HEK293T (cell line): ENCODE results near the gene EYS.

ENCODE experiments used
- CTCF ChIA-PET: fragments of 350-600 bp; formaldehyde crosslinking; extraction: SDS; loops from one replicate; lab custom pipeline; 2021; ENCODE audit warnings: antibody characterized with exemption, inconsistent platforms; lab: Yijun Ruan, JAX
- POLR2A ChIA-PET: fragments of 350-600 bp; formaldehyde crosslinking; extraction: SDS; loops from one replicate; lab custom pipeline; 2020; ENCODE audit warnings: antibody characterized with exemption, inconsistent platforms; lab: Yijun Ruan, JAX
- DNase-seq: peaks from one replicate; pipeline ENCODE4 v3.0.0; 2012; ENCODE audit warnings: mixed read lengths; ENCODE audit errors: extremely low spot score
- ARNT ChIP-seq: fragments of 450-650 bp; IDR thresholded peaks from 2 replicates; pipeline ENCODE4 v1.6.1; 2017; ENCODE audit warnings: mild to moderate bottlenecking
- BHLHE40 ChIP-seq: fragments of 450-650 bp; IDR thresholded peaks from 2 replicates; pipeline ENCODE4 v1.6.1; 2016; ENCODE audit warnings: mild to moderate bottlenecking, moderate library complexity, borderline replicate concordance
- CTBP1 ChIP-seq: fragments of 450-650 bp; IDR thresholded peaks from 2 replicates; pipeline ENCODE4 v1.6.1; 2016; ENCODE audit warnings: borderline replicate concordance
- ELF4 ChIP-seq: fragments of 450-650 bp; IDR thresholded peaks from 2 replicates; pipeline ENCODE4 v1.6.1; 2017; ENCODE audit warnings: antibody characterized with exemption
- FOXA1 ChIP-seq: fragments of 450-650 bp; IDR thresholded peaks from 2 replicates; pipeline ENCODE4 v1.6.1; 2016; ENCODE audit warnings: mild to moderate bottlenecking
- FOXK2 ChIP-seq: fragments of 450-650 bp; IDR thresholded peaks from 2 replicates; pipeline ENCODE4 v1.6.1; 2016; ENCODE audit warnings: mild to moderate bottlenecking
- FOXM1 ChIP-seq: fragments of 450-650 bp; IDR thresholded peaks from 2 replicates; pipeline ENCODE4 v1.6.1; 2017; ENCODE audit warnings: mild to moderate bottlenecking, borderline replicate concordance
- HDGF ChIP-seq: fragments of 450-650 bp; IDR thresholded peaks from 2 replicates; pipeline ENCODE4 v1.6.1; 2017; ENCODE audit warnings: antibody characterized with exemption, borderline replicate concordance
- L3MBTL2 ChIP-seq: fragments of 450-650 bp; conservative IDR thresholded peaks from 2 replicates; pipeline ENCODE4 v1.6.1; 2016; ENCODE audit warnings: mild to moderate bottlenecking
- LEF1 ChIP-seq: fragments of 450-650 bp; IDR thresholded peaks from 2 replicates; pipeline ENCODE4 v1.6.1; 2017; ENCODE audit warnings: mild to moderate bottlenecking, borderline replicate concordance
- NFRKB ChIP-seq: fragments of 450-650 bp; IDR thresholded peaks from 2 replicates; pipeline ENCODE4 v1.6.1; 2016; ENCODE audit warnings: mild to moderate bottlenecking, moderate library complexity
- PKNOX1 ChIP-seq: fragments of 450-650 bp; IDR thresholded peaks from 2 replicates; pipeline ENCODE4 v1.6.1; 2016
- SP1 ChIP-seq: fragments of 450-650 bp; IDR thresholded peaks from 2 replicates; pipeline ENCODE4 v1.6.1; 2017
- SUZ12 ChIP-seq: fragments of 450-650 bp; IDR thresholded peaks from 2 replicates; pipeline ENCODE4 v1.6.1; 2016; ENCODE audit warnings: mild to moderate bottlenecking
- TARDBP ChIP-seq: fragments of 450-650 bp; IDR thresholded peaks from 2 replicates; pipeline ENCODE4 v1.6.1; 2016
- ZNF384 ChIP-seq: fragments of 450-650 bp; IDR thresholded peaks from 2 replicates; pipeline ENCODE4 v1.6.1; 2016

The EYS gene

DNA sequence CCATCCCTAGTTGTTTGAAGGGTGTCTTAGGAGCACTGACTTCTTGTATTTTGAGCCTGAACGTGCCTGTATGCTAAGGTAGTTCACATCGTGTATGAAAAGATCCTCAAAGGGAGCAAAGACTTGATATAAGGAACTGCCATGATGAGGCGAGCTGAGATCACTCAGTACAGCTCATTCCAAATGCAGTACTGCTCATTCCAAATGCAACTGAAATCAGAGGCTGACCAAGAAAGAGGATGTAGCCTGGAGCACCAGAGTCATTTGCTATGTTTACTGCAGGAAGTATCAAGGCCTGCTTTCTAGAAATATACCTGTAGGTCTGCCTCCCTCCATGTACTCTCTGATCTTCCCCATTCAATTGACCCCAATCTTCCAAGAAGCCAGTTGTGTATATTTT lies 832.2 kb downstream of the EYS start:
- POLR2A ChIA-PET: no interaction called here
- CTCF ChIA-PET: no interaction called here
- no peak for DNase-seq
- no peak for TF ChIP-seq PKNOX1
- no peak for TF ChIP-seq FOXA1
- TF ChIP-seq L3MBTL2: no peak
- TF ChIP-seq CTBP1: no peak
- TF ChIP-seq HDGF: no peak
- no peak for TF ChIP-seq FOXM1
- TF ChIP-seq SP1: no peak
- no peak for TF ChIP-seq SUZ12
- no peak for TF ChIP-seq LEF1
- no peak for TF ChIP-seq ARNT

DNA sequence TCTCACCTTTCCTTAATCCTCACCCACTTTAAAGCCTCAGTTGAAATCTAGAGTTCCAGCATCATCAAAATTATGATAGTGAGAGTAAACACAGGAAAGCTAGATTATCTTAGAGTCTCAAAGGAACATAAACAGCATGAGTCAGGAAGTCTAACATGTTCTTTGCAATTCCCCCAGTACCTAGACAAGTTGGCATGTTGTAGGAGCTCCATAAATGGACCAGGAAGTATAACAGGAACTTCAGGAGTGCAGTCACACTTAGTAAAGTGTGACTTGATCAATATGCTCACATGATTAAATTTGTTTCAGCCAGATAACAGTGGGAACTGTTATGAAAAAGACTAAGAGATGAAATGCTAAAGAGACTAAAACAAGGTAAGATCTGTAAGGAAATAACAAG lies 834.4 kb downstream of the EYS start:
- CTCF ChIA-PET: no interaction called here

GRCh38 chr6:64861039-64861651 lies 845.9 kb downstream of the EYS start:
- no peak for DNase-seq
- TF ChIP-seq CTBP1 (no peak), FOXA1 (no peak), HDGF (no peak), NFRKB (no peak), SUZ12 (no peak)
- ChIA-PET CTCF (interaction anchor here (0.5 kb wide), 1 partner anchor 110 kb away, joined by 5 read pairs; no protein-coding TSS in a partner anchor), POLR2A (no interaction called here)

More for the DNA sequence above, 834.4 kb downstream of the EYS start:
- no peak for DNase-seq
- TF ChIP-seq L3MBTL2 (no peak), NFRKB (no peak), ARNT (no peak), FOXK2 (no peak), FOXA1 (no peak), BHLHE40 (no peak), HDGF (no peak), ELF4 (no peak), LEF1 (no peak), TARDBP (no peak), FOXM1 (no peak), CTBP1 (no peak), ZNF384 (no peak)
- POLR2A ChIA-PET: no interaction called here

DNA sequence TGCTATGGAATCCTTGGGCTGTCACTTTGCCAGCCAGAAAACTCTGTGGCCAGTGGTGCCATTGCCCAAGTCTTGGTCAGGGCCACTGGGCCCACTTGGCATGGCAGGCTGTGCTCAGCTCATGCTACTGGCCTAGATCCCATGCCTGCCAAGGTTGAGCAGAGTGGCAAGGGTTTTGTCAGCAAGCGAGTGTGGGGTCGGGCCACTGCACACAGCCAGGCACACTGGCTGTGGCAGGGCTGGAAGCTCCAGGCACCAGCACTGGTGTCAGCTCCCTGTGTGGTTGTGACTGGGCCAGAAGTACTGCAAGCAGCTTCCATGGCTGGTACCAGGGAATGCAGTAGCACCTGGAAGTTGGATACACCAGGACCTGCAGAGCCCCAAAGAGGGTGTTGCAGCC lies 846.8 kb downstream of the EYS start:
- TF ChIP-seq FOXK2: no peak
- TF ChIP-seq FOXA1: no peak
- no peak for TF ChIP-seq SUZ12
- TF ChIP-seq BHLHE40: no peak
- no peak for TF ChIP-seq FOXM1
- no peak for TF ChIP-seq SP1
- TF ChIP-seq ARNT: no peak
- no peak for TF ChIP-seq LEF1
- TF ChIP-seq ELF4: no peak
- TF ChIP-seq NFRKB: no peak
- no peak for DNase-seq
- CTCF ChIA-PET: no interaction called here
- POLR2A ChIA-PET: no interaction called here

- ChIA-PET CTCF (no interaction called here), POLR2A (no interaction called here)
- TF ChIP-seq L3MBTL2 (no peak), FOXK2 (no peak), CTBP1 (no peak), TARDBP (no peak), NFRKB (no peak), ARNT (no peak), PKNOX1 (no peak), FOXA1 (no peak)
These were observed 856.9 kb downstream of the EYS start for GRCh38 chr6:64850121-64850520.

GRCh38 chr6:64848467-64848866 lies 858.6 kb downstream of the EYS start:
- ChIA-PET POLR2A (no interaction called here), CTCF (no interaction called here)
- no peak for TF ChIP-seq FOXK2
- no peak for TF ChIP-seq LEF1
- TF ChIP-seq NFRKB: no peak
- TF ChIP-seq ARNT: no peak
- TF ChIP-seq SUZ12: no peak
- no peak for TF ChIP-seq L3MBTL2
- no peak for TF ChIP-seq CTBP1
- no peak for TF ChIP-seq HDGF
- TF ChIP-seq PKNOX1: no peak
- no peak for TF ChIP-seq FOXA1
- no peak for TF ChIP-seq FOXM1
- no peak for TF ChIP-seq TARDBP
- TF ChIP-seq SP1: no peak
- no peak for TF ChIP-seq BHLHE40
- no peak for TF ChIP-seq ZNF384
- no peak for TF ChIP-seq ELF4
- no peak for DNase-seq

More at GRCh38 chr6:64850121-64850520, 856.9 kb downstream of the EYS start:
- DNase-seq: no peak

DNA sequence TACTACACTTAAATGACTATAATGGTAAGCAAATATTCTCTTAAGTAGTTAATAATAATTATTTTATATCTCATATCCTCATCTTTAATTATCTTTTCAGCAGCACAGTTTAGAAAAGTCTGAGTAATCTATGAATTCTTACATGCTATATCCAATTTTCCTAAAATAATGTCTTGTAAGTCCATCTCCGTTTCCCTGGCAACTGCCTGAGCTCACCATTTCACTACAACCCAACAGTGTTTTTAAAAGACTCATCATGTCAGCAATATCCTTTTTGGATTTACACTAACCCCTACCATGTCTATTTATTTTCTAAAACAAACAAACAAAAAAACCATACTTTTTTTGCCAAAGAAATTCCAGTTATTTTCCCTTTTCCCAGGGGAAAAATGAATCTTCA lies 859.6 kb downstream of the EYS start:
- TF ChIP-seq FOXM1: no peak
- POLR2A ChIA-PET: no interaction called here
- no peak for DNase-seq
- CTCF ChIA-PET: no interaction called here
